ENCODE data around the gene PROSER1.
"Not testable (repeated sequence)": the region's sequence is repeated elsewhere in the genome, so short reads cannot be mapped to it uniquely, and the experiment has no call there.

PROSER1 gene

GRCh38 chr13:39037880-39038568 is at the start of gene PROSER1, which contains the start of gene NHLRC3:
Gene PROSER1 (minus strand): TSS chr13:39038089. CDS start chr13:39037242, 847 bp downstream.
Gene NHLRC3 (plus strand): TSS chr13:39038456. CDS start chr13:39038640, 184 bp downstream.
- POLR2A ChIA-PET (ENCODE audit: low non-redundant PET): no interaction called here
- no peak for TF ChIP-seq CTCF (conservative IDR thresholded peaks at IDR 0.05; ENCODE audit: low read depth)
- H3K27ac ChIP-seq: peak within 1 kb of the TSS; percentile 83
- CTCF ChIA-PET: interaction anchor here (0.8 kb wide), 1 partner anchor 232 kb away, joined by 3 read pairs; no protein-coding TSS in a partner anchor
- peak; percentile 69 for DNase-seq (ENCODE audit: low spot score)

- DNase-seq (ENCODE audit: low spot score); H3K27ac ChIP-seq; CTCF ChIA-PET; POLR2A ChIA-PET (ENCODE audit: low non-redundant PET): not testable (repeated sequence)
These were observed 48.5 kb upstream of the PROSER1 start for GRCh38 chr13:39086251-39086945.

GRCh38 chr13:39073983-39074382 is 36.1 kb upstream of the PROSER1 start:
- H3K27ac ChIP-seq: no peak overlapping the region
- CTCF ChIA-PET: no interaction called here
- DNase-seq (ENCODE audit: low spot score): no peak
- TF ChIP-seq CTCF (conservative IDR thresholded peaks at IDR 0.05; ENCODE audit: low read depth): no peak
- POLR2A ChIA-PET (ENCODE audit: low non-redundant PET): no interaction called here

GRCh38 chr13:39072842-39073241 is 35.0 kb upstream of the PROSER1 start:
- ChIA-PET CTCF (interaction anchor here (0.5 to 1.1 kb wide), 2 partner anchors 21 to 385 kb away, joined by 3 read pairs; no protein-coding TSS in a partner anchor), POLR2A (ENCODE audit: low non-redundant PET) (no interaction called here)
- no peak for DNase-seq (ENCODE audit: low spot score)
- no peak overlapping the region for H3K27ac ChIP-seq
- TF ChIP-seq CTCF (conservative IDR thresholded peaks at IDR 0.05; ENCODE audit: low read depth): no peak

GRCh38 chr13:39062004-39062403 is 24.1 kb upstream of the PROSER1 start:
- no peak overlapping the region for H3K27ac ChIP-seq
- ChIA-PET POLR2A (ENCODE audit: low non-redundant PET) (no interaction called here), CTCF (interaction anchor here (0.6 kb wide), 1 partner anchor 744 kb away, joined by 3 read pairs; no protein-coding TSS in a partner anchor)
- DNase-seq (ENCODE audit: low spot score): no peak
- no peak for TF ChIP-seq CTCF (conservative IDR thresholded peaks at IDR 0.05; ENCODE audit: low read depth)

- CTCF ChIA-PET: no interaction called here
These were observed 20.2 kb upstream of the PROSER1 start for GRCh38 chr13:39058040-39058439.

More at GRCh38 chr13:39058040-39058439, 20.2 kb upstream of the PROSER1 start:
- POLR2A ChIA-PET (ENCODE audit: low non-redundant PET): no interaction called here
- DNase-seq (ENCODE audit: low spot score): no peak
- TF ChIP-seq CTCF (conservative IDR thresholded peaks at IDR 0.05; ENCODE audit: low read depth): no peak
- H3K27ac ChIP-seq: no peak overlapping the region

Data from RWPE1 (cell line).